BJ (cell line): Measurements from ENCODE around the gene TMED6. TPM values are rescaled to one million over a fixed set of nuclear protein-coding genes. Genes with fewer than 3 reads are reported as not detected.

Experiments
- CTCF ChIA-PET: fragments of 350-600 bp; formaldehyde crosslinking; extraction: SDS; loops from one replicate; lab custom pipeline; 2021; ENCODE audit warnings: antibody characterized with exemption, inconsistent platforms; lab: Yijun Ruan, JAX
- POLR2A ChIA-PET: fragments of 300-600 bp; sonication (Branson Sonifier 250); formaldehyde crosslinking; extraction: SDS; loops from one replicate; lab custom pipeline; 2021; ENCODE audit warnings: antibody characterized with exemption; lab: Charles Lee
- DNase-seq: peaks from one replicate; pipeline ENCODE4 v3.0.0-alpha.2; 2011; ENCODE audit warnings: low read depth
- H3K27me3 ChIP-seq: 2 replicates; pipeline ENCODE4 v1.6.0; 2011; ENCODE audit warnings: low read length; ENCODE audit not compliant: control insufficient read depth, insufficient read depth
- H3K36me3 ChIP-seq: 2 replicates; pipeline ENCODE4 v1.5.1; 2011; ENCODE audit warnings: low read length; ENCODE audit not compliant: control insufficient read depth, insufficient read depth
- H3K4me3 ChIP-seq: 2 replicates; pipeline ENCODE4 v1.5.1; 2011; ENCODE audit warnings: low read depth, mild to moderate bottlenecking, control low read depth, low read length
- CTCF ChIP-seq: IDR thresholded peaks from 2 replicates; pipeline ENCODE4 v1.5.1; 2011; ENCODE audit warnings: low read depth, mild to moderate bottlenecking, control low read depth, inconsistent platforms, low read length, moderate library complexity; ENCODE audit not compliant: insufficient read depth
- polyA plus RNA-seq: library from polyadenylated mRNA; depleted of rRNA; stranded (reverse); fragments of >200 nt; gene quantifications from 2 replicates; pipeline ENCODE4 v1.2.3, GENCODE V29; 2011; rRNA removed

Gene TMED6
- polyA plus RNA-seq, 1 experiment: not detected

DNA sequence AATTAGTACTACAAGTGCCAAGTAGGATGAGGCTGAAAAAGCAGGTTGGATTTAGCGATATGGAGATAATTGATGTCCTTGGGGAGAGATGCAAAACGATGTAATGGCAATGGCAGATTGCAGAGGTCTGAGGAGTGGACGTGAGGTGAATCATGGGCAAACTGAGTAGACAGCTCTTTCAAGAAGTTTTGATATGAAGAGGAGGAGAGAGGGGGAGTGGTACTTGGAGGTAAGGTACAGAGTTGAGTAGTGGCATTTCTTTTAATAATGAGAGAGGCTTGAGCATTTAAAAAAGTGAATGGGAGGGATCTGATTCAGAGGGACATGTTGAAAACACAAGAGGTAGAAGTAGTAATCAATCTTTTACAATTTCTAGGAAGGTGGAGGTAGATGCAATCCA is 58.2 kb downstream of the TMED6 start:
- CTCF ChIA-PET: interaction anchor here (0.6 kb wide), 2 partner anchors 133 to 146 kb away, joined by 3 read pairs; no protein-coding TSS in a partner anchor
- POLR2A ChIA-PET: no interaction called here

More for the DNA sequence above, 58.2 kb downstream of the TMED6 start:
- H3K27me3 ChIP-seq: no peaks in the 10 kb centered on the region
- DNase-seq: no peak
- TF ChIP-seq CTCF: no peak
- no peak overlapping the region for H3K4me3 ChIP-seq
- H3K36me3 ChIP-seq: peaks cover 2% of the 10 kb centered on the region; the same call in 1 of the 2 replicates

Other genes starting within 250 kb of the TMED6 start
- 1.8 and 2.3 TPM in 2 replicates for gene HAS3, start 246.1 kb downstream of the TMED6 start, polyA plus RNA-seq
- 128 and 161 TPM in 2 replicates for gene CHTF8, start 219.2 kb downstream of the TMED6 start, polyA plus RNA-seq
- gene UTP4, start 219.1 kb downstream of the TMED6 start, polyA plus RNA-seq: 59.2 and 60.7 TPM in 2 replicates
- gene SNTB2, start 164.6 kb downstream of the TMED6 start, polyA plus RNA-seq: 43.1 and 50.5 TPM in 2 replicates
- gene VPS4A, start 40.4 kb downstream of the TMED6 start, polyA plus RNA-seq: 14.5 and 19.4 TPM in 2 replicates
- 4.0 and 6.4 TPM in 2 replicates for gene PDF, start 21.2 kb downstream of the TMED6 start, polyA plus RNA-seq
- 25.2 and 31.6 TPM in 2 replicates for gene COG8, start 12.2 kb downstream of the TMED6 start, polyA plus RNA-seq
- gene NIP7, start 12.0 kb downstream of the TMED6 start, polyA plus RNA-seq: 6.4 and 9.1 TPM in 2 replicates
- 9.2 and 11.6 TPM in 2 replicates for gene TERF2, start 34.2 kb upstream of the TMED6 start, polyA plus RNA-seq
- gene CYB5B, start 72.8 kb upstream of the TMED6 start, polyA plus RNA-seq: 134 and 196 TPM in 2 replicates
- gene NFAT5, start 214.2 kb upstream of the TMED6 start, polyA plus RNA-seq: 29.6 and 40.8 TPM in 2 replicates